ENCODE results near the gene SLC34A3.

DNA sequence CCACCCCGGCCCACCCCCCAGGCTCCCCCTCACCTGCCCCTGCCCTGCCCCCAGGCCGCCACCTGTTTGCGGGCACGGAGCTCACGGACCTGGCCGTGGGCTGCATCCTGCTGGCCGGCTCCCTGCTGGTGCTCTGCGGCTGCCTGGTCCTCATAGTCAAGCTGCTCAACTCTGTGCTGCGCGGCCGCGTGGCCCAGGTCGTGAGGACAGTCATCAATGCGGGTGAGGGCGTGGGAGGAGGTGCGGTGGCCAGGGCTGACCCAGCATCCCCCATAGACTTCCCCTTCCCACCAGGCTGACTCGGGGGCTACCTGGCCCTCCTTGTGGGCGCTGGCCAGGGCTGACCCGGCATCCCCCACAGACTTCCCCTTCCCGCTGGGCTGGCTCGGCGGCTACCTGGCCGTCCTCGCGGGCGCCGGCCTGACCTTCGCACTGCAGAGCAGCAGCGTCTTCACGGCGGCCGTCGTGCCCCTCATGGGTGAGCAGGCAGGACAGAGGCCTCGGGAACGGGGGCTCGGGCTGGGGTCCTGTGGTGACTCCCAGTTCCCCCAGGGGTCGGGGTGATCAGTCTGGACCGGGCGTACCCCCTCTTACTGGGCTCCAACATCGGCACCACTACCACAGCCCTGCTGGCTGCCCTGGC is 3.5 kb downstream of the SLC34A3 start:
- no peak for TF ChIP-seq CTCF (IDR thresholded peaks at IDR 0.05)
- no peak for TF ChIP-seq POLR2A (IDR thresholded peaks at IDR 0.05)

All from thyroid gland (tissue), 4 donors.